HepG2 (cell line): ENCODE measurements around the gene CCDC157. TPM values are rescaled to one million over a fixed set of nuclear protein-coding genes. Genes with fewer than 3 reads are reported as not detected.
A peak's percentile ranks its signal among the peaks of the same experiment; 100 is the strongest.

Experiments used
- CCDC6 ChIP-seq: sonication (generic); formaldehyde crosslinking; IDR thresholded peaks from 2 replicates; pipeline ENCODE4 v1.8.1; 2022; ENCODE audit warnings: mild to moderate bottlenecking, missing genetic modification reagents, moderate library complexity
- ERF ChIP-seq: IDR thresholded peaks from 2 replicates; pipeline ENCODE4 v1.6.1; 2018; ENCODE audit warnings: missing biosample characterization, missing genetic modification reagents
- ETV5 ChIP-seq: IDR thresholded peaks from 2 replicates; pipeline ENCODE4 v1.6.1; 2018; ENCODE audit warnings: missing biosample characterization, missing genetic modification reagents, inconsistent platforms, borderline replicate concordance
- HNRNPLL ChIP-seq: fragments of 200-400 bp; formaldehyde crosslinking; IDR thresholded peaks from 2 replicates; pipeline ENCODE4 v1.6.1; 2017; ENCODE audit warnings: mild to moderate bottlenecking, low read depth, low read length; ENCODE audit not compliant: poor library complexity, severe bottlenecking
- KDM6A ChIP-seq: IDR thresholded peaks from 2 replicates; pipeline ENCODE4 v1.6.1; 2016; ENCODE audit warnings: low read depth
- KLF6 ChIP-seq: IDR thresholded peaks from 2 replicates; pipeline ENCODE4 v1.8.0; 2016; ENCODE audit warnings: missing biosample characterization, missing genetic modification reagents
- NR2F2 ChIP-seq: IDR thresholded peaks from 2 replicates; pipeline ENCODE4 v1.6.1; 2012; ENCODE audit warnings: low read depth, inconsistent platforms, borderline replicate concordance
- PAX8 ChIP-seq: sonication (generic); formaldehyde crosslinking; IDR thresholded peaks from 2 replicates; pipeline ENCODE4 v1.8.0; 2022; ENCODE audit warnings: mild to moderate bottlenecking, missing genetic modification reagents, borderline replicate concordance
- TSC22D2 ChIP-seq: sonication (generic); formaldehyde crosslinking; IDR thresholded peaks from 2 replicates; pipeline ENCODE4 v1.5.1; 2020; ENCODE audit warnings: missing genetic modification reagents, mild to moderate bottlenecking, borderline replicate concordance
- ZMYM4 ChIP-seq: sonication (generic); formaldehyde crosslinking; IDR thresholded peaks from 2 replicates; pipeline ENCODE4 v1.8.1; 2023; ENCODE audit warnings: mild to moderate bottlenecking, missing genetic modification reagents
- ZNF180 ChIP-seq: sonication (generic); formaldehyde crosslinking; IDR thresholded peaks from 2 replicates; pipeline ENCODE4 v1.4.0; 2020; ENCODE audit warnings: low read depth, missing genetic modification reagents, borderline replicate concordance
- ZNF549 ChIP-seq: sonication (generic); formaldehyde crosslinking; IDR thresholded peaks from 2 replicates; pipeline ENCODE4 v1.5.0; 2020; ENCODE audit warnings: missing genetic modification reagents
- ZNF720 ChIP-seq: sonication (generic); formaldehyde crosslinking; IDR thresholded peaks from 2 replicates; pipeline ENCODE4 v1.4.0; 2020; ENCODE audit warnings: missing genetic modification reagents
- polyA plus RNA-seq, 8 experiments: library from polyadenylated mRNA; depleted of rRNA in 3 of 8; stranded (reverse) in 7 of 8; unstranded in 1 of 8; fragments of >200 nt; fragmentation: Illumina TruSeq in 4 of 8; extraction: Trizol in 4 of 8; gene quantifications; 2 replicates each; pipeline versions ENCODE4 v1.2.1 to v1.2.3, GENCODE V29; 2011 to 2016; ENCODE audit warnings: low read depth in 4 of 8, missing spikeins in 1 of 8, mixed read lengths in 1 of 8; ENCODE audit not compliant: insufficient read depth in 1 of 8
- total RNA-seq, 5 experiments: library from RNA; depleted of rRNA; stranded (reverse); fragments of >200 nt; fragmentation: Illumina TruSeq; extraction: Trizol; gene quantifications; 2 replicates each; pipeline ENCODE4 v1.2.3, GENCODE V29; 2016; ENCODE audit warnings: low read depth in 1 of 5
- TF ChIP-seq, protein P1 (sequence below): sonication (generic); formaldehyde crosslinking; IDR thresholded peaks from 2 replicates; pipeline ENCODE4 v1.4.0; 2020; ENCODE audit warnings: mild to moderate bottlenecking, missing genetic modification reagents
- TF ChIP-seq, protein P2 (sequence below): sonication (generic); formaldehyde crosslinking; IDR thresholded peaks from 2 replicates; pipeline ENCODE4 v1.4.0; 2020; ENCODE audit warnings: missing genetic modification reagents
- TF ChIP-seq, protein P3 (sequence below): sonication (generic); formaldehyde crosslinking; IDR thresholded peaks from 2 replicates; pipeline ENCODE4 v1.4.0; 2020; ENCODE audit warnings: mild to moderate bottlenecking, missing genetic modification reagents, borderline replicate concordance
- TF ChIP-seq, protein P4 (sequence below): sonication (generic); formaldehyde crosslinking; IDR thresholded peaks from 2 replicates; pipeline ENCODE4 v1.5.1; 2020; ENCODE audit warnings: missing genetic modification reagents, mild to moderate bottlenecking, borderline replicate concordance
- TF ChIP-seq, protein P5 (sequence below): fragments of 450-650 bp; IDR thresholded peaks from 2 replicates; pipeline ENCODE4 v1.6.1; 2017; ENCODE audit warnings: mild to moderate bottlenecking

The CCDC157 gene
- total and polyA plus RNA-seq, 2 of the 13 experiments (the other 11 are each of a cell fraction or from before 2014, with no cell fraction given): 1.4 to 1.6 TPM

DNA sequence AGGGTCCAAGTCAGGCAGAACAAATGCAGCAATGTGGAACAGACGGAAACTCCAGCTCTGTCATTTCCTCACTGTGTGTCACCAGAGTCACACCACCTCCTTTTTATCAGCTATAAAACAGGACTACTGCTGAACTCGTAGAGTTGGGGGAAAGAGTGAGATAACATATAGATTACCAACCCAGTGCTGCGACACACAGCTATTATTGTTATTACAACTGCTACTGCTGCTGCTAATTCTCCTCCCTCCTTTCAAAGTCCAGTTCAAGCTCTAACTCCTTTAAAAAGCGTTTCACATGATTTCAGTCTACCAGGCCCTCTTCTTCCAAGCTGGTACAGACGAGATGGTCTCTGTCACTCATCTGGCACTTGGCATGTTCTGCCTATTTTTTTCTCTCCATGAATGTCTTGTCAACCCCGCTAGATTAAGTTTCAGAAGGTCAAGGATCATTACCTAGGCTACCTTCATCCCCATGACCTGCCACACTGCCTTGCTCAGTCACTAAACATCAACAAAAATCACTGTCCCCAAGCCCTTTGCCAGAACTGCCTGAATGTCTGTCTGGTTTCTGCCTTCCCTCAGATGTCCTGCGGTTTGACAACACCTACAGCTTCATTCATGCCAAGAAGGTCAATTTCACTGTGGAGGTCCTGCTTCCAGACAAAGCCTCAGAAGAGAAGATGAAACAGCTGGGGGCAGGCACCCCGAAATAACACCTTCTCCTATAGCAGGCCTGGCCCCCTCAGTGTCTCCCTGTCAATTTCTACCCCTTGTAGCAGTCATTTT is 65.1 kb downstream of the CCDC157 start (continued):
- TF ChIP-seq, protein P1, sequence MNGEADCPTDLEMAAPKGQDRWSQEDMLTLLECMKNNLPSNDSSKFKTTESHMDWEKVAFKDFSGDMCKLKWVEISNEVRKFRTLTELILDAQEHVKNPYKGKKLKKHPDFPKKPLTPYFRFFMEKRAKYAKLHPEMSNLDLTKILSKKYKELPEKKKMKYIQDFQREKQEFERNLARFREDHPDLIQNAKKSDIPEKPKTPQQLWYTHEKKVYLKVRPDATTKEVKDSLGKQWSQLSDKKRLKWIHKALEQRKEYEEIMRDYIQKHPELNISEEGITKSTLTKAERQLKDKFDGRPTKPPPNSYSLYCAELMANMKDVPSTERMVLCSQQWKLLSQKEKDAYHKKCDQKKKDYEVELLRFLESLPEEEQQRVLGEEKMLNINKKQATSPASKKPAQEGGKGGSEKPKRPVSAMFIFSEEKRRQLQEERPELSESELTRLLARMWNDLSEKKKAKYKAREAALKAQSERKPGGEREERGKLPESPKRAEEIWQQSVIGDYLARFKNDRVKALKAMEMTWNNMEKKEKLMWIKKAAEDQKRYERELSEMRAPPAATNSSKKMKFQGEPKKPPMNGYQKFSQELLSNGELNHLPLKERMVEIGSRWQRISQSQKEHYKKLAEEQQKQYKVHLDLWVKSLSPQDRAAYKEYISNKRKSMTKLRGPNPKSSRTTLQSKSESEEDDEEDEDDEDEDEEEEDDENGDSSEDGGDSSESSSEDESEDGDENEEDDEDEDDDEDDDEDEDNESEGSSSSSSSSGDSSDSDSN: peak; percentile 46; the same call in 1 of the 2 replicates
- TF ChIP-seq KDM6A (CRISPR knock-in tag) (no peak), ETV5 (CRISPR knock-in tag) (peak; percentile 21; the same call in 1 of the 2 replicates), ZNF720 (CRISPR knock-in tag) (no peak), HNRNPLL (no peak), PAX8 (no peak), TSC22D2 (no peak), NR2F2 (peak; percentile 31; the same call in 1 of the 2 replicates), KLF6 (CRISPR knock-in tag) (no peak), ZNF549 (CRISPR knock-in tag) (no peak), ZMYM4 (CRISPR knock-in tag) (0 out of 2 replicates have a peak, but pooled peaks have one; percentile 22), ERF (CRISPR knock-in tag) (0 out of 2 replicates have a peak, but pooled peaks have one; percentile 15), ZNF180 (CRISPR knock-in tag) (no peak), CCDC6 (CRISPR knock-in tag) (no peak)
- TF ChIP-seq, protein P2, sequence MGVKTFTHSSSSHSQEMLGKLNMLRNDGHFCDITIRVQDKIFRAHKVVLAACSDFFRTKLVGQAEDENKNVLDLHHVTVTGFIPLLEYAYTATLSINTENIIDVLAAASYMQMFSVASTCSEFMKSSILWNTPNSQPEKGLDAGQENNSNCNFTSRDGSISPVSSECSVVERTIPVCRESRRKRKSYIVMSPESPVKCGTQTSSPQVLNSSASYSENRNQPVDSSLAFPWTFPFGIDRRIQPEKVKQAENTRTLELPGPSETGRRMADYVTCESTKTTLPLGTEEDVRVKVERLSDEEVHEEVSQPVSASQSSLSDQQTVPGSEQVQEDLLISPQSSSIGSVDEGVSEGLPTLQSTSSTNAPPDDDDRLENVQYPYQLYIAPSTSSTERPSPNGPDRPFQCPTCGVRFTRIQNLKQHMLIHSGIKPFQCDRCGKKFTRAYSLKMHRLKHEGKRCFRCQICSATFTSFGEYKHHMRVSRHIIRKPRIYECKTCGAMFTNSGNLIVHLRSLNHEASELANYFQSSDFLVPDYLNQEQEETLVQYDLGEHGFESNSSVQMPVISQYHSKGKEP (CRISPR knock-in tag): no peak
- TF ChIP-seq, protein P3, sequence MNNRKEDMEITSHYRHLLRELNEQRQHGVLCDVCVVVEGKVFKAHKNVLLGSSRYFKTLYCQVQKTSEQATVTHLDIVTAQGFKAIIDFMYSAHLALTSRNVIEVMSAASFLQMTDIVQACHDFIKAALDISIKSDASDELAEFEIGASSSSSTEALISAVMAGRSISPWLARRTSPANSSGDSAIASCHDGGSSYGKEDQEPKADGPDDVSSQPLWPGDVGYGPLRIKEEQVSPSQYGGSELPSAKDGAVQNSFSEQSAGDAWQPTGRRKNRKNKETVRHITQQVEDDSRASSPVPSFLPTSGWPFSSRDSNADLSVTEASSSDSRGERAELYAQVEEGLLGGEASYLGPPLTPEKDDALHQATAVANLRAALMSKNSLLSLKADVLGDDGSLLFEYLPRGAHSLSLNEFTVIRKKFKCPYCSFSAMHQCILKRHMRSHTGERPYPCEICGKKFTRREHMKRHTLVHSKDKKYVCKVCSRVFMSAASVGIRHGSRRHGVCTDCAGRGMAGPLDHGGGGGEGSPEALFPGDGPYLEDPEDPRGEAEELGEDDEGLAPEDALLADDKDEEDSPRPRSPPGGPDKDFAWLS (CRISPR knock-in tag): no peak
- TF ChIP-seq, protein P4, sequence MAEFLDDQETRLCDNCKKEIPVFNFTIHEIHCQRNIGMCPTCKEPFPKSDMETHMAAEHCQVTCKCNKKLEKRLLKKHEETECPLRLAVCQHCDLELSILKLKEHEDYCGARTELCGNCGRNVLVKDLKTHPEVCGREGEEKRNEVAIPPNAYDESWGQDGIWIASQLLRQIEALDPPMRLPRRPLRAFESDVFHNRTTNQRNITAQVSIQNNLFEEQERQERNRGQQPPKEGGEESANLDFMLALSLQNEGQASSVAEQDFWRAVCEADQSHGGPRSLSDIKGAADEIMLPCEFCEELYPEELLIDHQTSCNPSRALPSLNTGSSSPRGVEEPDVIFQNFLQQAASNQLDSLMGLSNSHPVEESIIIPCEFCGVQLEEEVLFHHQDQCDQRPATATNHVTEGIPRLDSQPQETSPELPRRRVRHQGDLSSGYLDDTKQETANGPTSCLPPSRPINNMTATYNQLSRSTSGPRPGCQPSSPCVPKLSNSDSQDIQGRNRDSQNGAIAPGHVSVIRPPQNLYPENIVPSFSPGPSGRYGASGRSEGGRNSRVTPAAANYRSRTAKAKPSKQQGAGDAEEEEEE (CRISPR knock-in tag): no peak
- TF ChIP-seq, protein P5, sequence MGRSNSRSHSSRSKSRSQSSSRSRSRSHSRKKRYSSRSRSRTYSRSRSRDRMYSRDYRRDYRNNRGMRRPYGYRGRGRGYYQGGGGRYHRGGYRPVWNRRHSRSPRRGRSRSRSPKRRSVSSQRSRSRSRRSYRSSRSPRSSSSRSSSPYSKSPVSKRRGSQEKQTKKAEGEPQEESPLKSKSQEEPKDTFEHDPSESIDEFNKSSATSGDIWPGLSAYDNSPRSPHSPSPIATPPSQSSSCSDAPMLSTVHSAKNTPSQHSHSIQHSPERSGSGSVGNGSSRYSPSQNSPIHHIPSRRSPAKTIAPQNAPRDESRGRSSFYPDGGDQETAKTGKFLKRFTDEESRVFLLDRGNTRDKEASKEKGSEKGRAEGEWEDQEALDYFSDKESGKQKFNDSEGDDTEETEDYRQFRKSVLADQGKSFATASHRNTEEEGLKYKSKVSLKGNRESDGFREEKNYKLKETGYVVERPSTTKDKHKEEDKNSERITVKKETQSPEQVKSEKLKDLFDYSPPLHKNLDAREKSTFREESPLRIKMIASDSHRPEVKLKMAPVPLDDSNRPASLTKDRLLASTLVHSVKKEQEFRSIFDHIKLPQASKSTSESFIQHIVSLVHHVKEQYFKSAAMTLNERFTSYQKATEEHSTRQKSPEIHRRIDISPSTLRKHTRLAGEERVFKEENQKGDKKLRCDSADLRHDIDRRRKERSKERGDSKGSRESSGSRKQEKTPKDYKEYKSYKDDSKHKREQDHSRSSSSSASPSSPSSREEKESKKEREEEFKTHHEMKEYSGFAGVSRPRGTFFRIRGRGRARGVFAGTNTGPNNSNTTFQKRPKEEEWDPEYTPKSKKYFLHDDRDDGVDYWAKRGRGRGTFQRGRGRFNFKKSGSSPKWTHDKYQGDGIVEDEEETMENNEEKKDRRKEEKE: no peak
